ENCODE results near the gene CERK. TPM values are rescaled to one million over a fixed set of nuclear protein-coding genes. Genes with fewer than 3 reads are reported as not detected.

CERK gene
- polyA plus RNA-seq, 1 donor from 2014 or later: 57.4 TPM

- Histone ChIP-seq H3K79me2 (replicated peaks; ENCODE audit: insufficient read depth, low read length) (peaks cover 13% of the 10 kb centered on the region), H3K27me3 (ENCODE audit: insufficient read depth, low read depth, low read length) (no peaks in the 10 kb centered on the region), H3F3A (ENCODE audit: insufficient read depth, low read length, poor library complexity, severe bottlenecking) (no peaks in the 10 kb centered on the region), H4K20me1 (ENCODE audit: insufficient read depth) (no peaks in the 10 kb centered on the region), H3K9ac (ENCODE audit: low read length) (no peak overlapping the region), H3K27ac (ENCODE audit: low read length) (no peak overlapping the region), H3K4me3 (ENCODE audit: low read length) (no peak overlapping the region), H3K9me2 (ENCODE audit: insufficient read depth, low read length) (no peaks in the 10 kb centered on the region), H3K36me3 (ENCODE audit: insufficient read depth, low read length) (no peaks in the 10 kb centered on the region), H3K9me3 (ENCODE audit: low read length) (no peaks in the 10 kb centered on the region), H3K4me2 (ENCODE audit: low read length) (no peak overlapping the region), H2AFZ (ENCODE audit: low read depth, low read length) (no peak overlapping the region)
- TF ChIP-seq TAF1 (IDR thresholded peaks at IDR 0.05; ENCODE audit: low read depth): no peak
- no peak for TF ChIP-seq POLR2AphosphoS5 (IDR thresholded peaks at IDR 0.05)
Measured at GRCh38 chr22:46769706-46770105, 31.7 kb upstream of the CERK start.

GRCh38 chr22:46769191-46769675 is 31.2 kb upstream of the CERK start:
- no peaks in the 10 kb centered on the region for H3K9me2 ChIP-seq (ENCODE audit: insufficient read depth, low read length)
- H2AFZ ChIP-seq (ENCODE audit: low read depth, low read length): no peak overlapping the region
- H3K79me2 ChIP-seq (replicated peaks; ENCODE audit: insufficient read depth, low read length): peaks cover 17% of the 10 kb centered on the region
- H3F3A ChIP-seq (ENCODE audit: insufficient read depth, low read length, poor library complexity, severe bottlenecking): no peaks in the 10 kb centered on the region
- no peaks in the 10 kb centered on the region for H4K20me1 ChIP-seq (ENCODE audit: insufficient read depth)
- H3K9me3 ChIP-seq (ENCODE audit: low read length): no peaks in the 10 kb centered on the region
- no peaks in the 10 kb centered on the region for H3K27me3 ChIP-seq (ENCODE audit: insufficient read depth, low read depth, low read length)
- H3K4me2 ChIP-seq (ENCODE audit: low read length): no peak overlapping the region
- no peak overlapping the region for H3K9ac ChIP-seq (ENCODE audit: low read length)
- H3K36me3 ChIP-seq (ENCODE audit: insufficient read depth, low read length): no peaks in the 10 kb centered on the region
- H3K27ac ChIP-seq (ENCODE audit: low read length): no peak overlapping the region
- TF ChIP-seq POLR2AphosphoS5 (IDR thresholded peaks at IDR 0.05): no peak
- TF ChIP-seq EZH2 (IDR thresholded peaks at IDR 0.05; ENCODE audit: borderline replicate concordance, insufficient read depth, low read length, poor library complexity, severe bottlenecking): no peak
- no peak for TF ChIP-seq CTCF (IDR thresholded peaks at IDR 0.05; ENCODE audit: poor library complexity, severe bottlenecking)
- no peak for TF ChIP-seq REST (IDR thresholded peaks at IDR 0.05; ENCODE audit: borderline replicate concordance)
- no peak for TF ChIP-seq EP300 (conservative IDR thresholded peaks at IDR 0.05; ENCODE audit: poor library complexity, severe bottlenecking)
- TF ChIP-seq MXI1 (conservative IDR thresholded peaks at IDR 0.05; ENCODE audit: poor library complexity, severe bottlenecking): no peak
- no peak for TF ChIP-seq SMC3 (conservative IDR thresholded peaks at IDR 0.05; ENCODE audit: poor library complexity)
- TF ChIP-seq RAD21 (conservative IDR thresholded peaks at IDR 0.05): no peak
- no peak for TF ChIP-seq TAF1 (IDR thresholded peaks at IDR 0.05; ENCODE audit: low read depth)
- no peak overlapping the region for H3K4me3 ChIP-seq (ENCODE audit: low read length)
